Mammary epithelial cell (primary cell): ENCODE data around the gene ESPNL.

ENCODE experiments used
- CTCF ChIP-seq, 2 donors: IDR thresholded peaks in 1 of 2; conservative IDR thresholded peaks in 1 of 2; 2 replicates each; pipeline ENCODE4 v1.5.1; 2011 to 2012; ENCODE audit warnings: inconsistent platforms in 2 of 2, low read length in 2 of 2, mild to moderate bottlenecking in 2 of 2, control low read depth in 1 of 2, low read depth in 1 of 2; ENCODE audit not compliant: insufficient read depth in 1 of 2; ENCODE audit errors: extremely low read depth in 1 of 2
- EZH2 ChIP-seq: IDR thresholded peaks from 2 replicates; pipeline ENCODE4 v1.6.1; 2012; ENCODE audit warnings: low read length, inconsistent platforms, borderline replicate concordance

- TF ChIP-seq CTCF (conservative IDR thresholded peaks at IDR 0.05 in 1 of 2, IDR thresholded peaks at IDR 0.05 in 1 of 2; ENCODE audit: extremely low read depth in 1 of 2, insufficient read depth in 1 of 2, low read depth in 1 of 2, low read length in 2 of 2) (no peak), EZH2 (no peak)
These were observed 32.2 kb upstream of the ESPNL start for GRCh38 chr2:238067939-238068338.
